Measurements from ENCODE around the gene TCFL5.

TCFL5 gene

DNA sequence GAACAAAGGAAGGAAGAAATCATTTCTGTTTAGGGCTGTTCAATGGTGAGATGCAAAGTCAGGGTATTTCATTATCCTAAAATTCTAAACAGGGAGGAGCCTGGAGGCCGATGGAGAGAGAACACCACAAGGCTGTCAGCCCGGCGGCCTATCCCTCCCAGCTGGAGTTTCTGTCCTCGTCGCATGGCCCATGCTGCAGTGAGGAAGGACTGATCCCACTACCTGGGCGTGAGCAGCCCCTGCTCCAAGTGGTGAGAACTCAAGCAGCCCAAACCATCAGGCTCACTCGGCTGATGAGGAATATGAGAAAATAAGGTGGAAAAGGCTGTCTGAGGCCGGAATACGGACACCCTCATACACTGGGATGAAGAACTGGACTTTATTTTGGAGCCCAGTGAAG lies 33.9 kb upstream of the TCFL5 start:
- no peak for DNase-seq

DNA sequence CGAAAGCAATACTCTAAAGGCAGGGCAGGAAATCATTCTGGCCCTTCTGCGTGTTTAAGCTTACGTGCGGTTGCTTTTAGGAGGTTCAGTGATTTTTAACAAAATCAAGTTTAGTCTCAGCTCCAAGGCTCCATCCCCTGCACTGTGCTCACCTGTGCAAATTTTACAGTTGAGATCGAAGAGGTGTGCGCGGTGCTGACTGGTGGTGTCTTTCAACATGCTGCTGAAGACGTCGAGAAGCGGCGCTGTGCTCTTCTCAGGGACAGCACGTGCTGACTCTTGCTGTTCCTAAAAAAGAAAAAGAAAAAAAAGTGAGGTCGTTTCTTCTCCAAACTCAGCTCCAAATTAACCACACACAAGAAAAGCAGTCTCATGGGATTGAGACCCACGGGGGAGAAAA lies 32.6 kb upstream of the TCFL5 start:
- no peak for DNase-seq

DNA sequence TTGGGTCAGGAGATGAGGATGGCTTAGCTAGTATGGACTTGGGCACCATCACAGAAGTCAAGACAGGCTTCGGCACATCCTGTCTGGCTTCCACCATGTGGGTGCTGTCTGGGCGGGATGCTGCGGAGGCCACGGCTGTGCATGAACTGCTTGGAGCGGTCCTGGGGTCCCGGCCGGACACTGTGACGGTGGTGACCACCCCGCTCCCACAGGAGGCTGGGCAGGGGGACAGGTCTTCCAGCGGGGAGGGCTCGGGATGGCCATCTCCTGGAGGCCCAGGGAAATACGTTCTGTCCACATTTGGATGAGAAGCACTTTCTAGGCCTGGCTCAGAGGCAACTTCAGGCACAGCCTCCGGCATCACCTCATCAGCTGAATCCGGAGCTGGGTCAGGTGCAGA lies 32.1 kb upstream of the TCFL5 start:
- no peak for DNase-seq

DNA sequence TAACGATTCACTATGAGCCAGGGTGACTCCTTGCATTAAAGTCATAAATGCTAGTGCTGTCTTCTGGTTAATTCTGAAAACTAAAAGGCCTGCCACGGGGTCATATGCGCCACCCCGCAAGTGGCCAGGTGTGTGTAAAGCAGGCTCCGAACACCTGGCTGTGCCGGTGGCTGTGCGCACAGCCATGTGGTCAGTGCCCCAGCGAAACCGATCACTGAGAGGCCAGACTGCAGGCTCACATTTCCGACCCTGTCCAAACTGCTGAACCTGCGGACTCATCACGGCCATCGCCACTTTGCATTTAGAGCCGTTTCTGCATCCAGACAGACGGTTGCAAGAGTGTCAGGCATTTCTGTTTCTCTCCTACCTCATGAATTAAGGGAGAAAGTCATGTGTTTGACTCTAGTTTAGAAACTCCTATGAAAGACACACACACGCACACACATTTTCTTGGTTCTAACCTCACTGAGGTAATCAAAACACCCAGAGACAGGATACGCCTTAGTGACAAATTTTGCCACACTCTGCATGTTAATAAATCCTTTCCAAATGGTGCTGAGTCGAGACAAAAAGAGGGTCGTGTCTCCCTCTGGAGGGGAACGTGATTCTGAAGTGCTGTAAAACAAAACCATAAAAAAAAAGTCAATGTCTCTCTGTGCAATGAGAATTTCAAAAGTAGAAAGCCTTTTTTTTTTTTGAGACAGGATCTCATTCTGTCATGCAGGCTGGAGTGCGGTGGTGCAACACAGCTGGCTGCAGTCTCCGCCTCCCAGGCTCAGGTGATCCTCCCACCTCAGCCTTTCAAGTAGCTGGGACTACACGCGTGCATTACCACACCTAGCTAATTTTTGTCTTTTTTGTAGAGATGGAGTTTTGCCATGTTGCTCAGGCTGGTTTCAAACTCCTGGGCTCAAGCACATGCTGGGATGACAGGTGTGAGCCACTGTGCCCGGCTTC lies 31.0 kb upstream of the TCFL5 start:
- DNase-seq, result no peak

DNA sequence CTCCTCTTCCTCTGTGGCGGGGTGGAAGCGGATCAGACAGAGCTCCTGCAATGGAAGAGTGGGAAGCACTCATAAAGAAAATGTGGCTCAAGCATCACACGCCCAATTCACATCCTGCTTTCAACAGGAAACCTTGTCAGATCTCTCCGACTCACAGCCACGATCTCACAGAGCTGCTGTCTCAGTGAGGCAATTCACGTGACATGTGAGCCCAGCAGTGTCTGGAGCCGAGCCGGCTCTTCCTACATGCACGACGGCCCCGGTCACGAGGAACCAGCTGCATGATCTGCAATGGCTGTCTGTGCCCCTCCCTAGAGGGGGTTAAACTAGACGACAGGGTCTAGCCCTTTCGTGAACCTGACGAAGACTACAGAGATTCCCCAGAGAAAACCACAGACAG lies 29.5 kb upstream of the TCFL5 start:
- DNase-seq, result no peak

DNA sequence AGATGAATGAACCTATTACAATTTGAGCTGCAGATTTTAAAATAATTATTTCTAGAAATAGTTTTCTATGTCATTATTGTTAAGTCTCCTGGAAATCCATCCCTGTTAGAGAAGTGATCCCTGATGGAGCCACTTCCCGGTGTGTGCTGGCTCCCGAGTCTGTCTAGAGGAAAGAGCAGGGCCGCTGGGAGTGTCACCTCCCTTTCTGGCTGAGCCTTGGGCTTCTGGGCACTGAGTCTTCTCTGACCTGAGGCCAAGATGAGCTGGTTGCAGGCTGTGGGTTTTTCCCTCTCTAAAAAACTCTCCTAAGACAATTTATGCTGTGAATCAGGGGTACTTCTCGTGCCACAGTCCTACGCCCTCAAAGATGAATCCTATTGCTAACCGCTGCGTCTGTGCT lies 28.8 kb upstream of the TCFL5 start:
- DNase-seq, result no peak

DNA sequence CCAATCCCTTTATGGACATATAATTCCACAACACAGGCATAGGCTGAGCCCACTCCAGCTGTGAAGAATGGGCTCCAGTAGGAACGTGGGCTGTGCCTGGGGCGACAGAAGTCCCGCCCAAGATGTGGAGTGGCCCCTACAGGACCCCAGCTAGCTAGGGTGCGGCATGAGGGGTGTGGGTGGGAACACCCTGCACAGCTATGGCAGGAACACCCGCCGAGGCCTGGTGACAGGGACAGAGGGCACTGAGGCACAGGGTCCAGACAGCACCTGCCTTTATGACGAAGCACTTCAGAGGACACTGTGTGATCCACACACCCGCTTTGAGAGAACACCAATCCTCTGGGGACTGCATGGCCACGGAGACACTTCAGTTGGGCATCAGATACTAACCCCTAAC lies 28.2 kb upstream of the TCFL5 start:
- no peak for DNase-seq

DNA sequence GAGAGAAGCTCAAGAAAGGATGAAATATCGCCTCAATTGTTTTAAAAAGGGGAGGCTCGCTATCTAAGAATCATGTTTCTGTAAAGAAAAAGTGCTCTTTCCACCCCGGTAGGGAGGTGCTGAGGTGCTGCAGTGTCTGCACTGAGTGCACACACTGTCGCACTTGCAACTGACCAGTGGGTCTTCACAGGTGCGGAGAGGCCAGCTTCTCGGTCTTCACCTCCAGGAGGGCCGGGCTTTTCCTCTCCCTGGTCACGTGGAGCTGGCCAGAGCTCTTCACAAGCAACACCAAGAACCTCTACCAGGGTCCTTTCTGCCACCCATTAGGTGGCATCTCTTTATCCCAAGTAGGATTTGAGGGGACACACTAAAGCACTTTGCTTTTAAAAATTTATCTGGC lies 27.8 kb upstream of the TCFL5 start:
- DNase-seq, result no peak

DNA sequence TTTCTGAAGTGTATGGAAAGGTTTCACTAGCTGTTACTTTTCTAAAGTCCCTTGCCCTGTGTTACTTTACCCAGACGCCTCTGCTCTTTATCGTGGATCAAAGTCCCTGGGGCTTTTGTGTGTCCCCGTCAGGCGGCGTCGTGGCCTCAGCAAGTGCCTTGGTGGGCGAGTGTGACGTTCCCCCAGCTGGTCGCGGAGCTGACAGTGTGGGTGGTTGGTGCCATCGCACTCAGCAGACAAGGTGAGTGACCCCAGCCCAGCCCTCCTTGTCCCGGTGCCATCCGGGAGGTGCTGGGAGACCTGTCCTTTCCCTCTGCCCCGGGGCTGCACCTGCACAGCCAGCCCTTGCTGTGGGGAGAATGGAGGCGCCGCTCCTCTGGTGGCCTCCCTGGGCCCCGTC lies 27.3 kb upstream of the TCFL5 start:
- DNase-seq, result no peak

DNA sequence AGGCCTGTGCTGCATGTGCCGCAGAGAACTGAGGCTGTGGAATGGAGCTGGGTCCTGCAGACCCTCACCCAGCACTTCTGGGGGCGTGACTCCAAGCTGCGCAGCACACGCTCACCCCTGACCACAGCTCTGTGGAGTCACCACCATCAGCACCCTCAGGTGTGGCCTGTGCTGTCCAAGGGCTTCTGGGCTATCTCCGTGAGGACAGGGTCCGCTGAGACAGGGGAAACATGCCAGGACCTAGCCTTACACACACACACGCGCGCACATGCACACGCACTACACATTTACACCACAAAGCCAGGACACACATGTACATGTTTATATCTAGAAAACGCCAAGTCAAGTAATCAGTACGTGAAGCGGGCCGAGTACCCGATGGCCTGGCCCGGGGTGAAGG lies 26.8 kb upstream of the TCFL5 start:
- no peak for DNase-seq

DNA sequence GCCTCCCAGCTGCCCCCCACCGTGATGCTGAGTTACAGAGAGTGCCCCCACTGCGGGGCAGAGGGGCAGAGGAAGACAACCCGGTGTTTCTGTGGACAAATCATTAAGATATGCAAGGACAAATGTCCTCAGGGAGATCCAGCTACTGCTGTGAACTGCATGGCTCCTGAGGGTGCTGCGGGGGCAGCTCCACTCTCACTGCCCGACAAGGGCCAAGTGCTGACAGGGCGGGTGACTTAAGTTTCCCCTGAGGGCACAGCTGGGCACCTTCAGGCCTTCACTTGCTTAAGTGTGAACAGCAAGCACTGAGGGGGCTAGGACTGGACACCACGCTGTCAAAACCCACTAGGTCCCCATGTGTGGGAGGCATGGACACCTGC lies 26.2 kb upstream of the TCFL5 start:
- no peak for DNase-seq

DNA sequence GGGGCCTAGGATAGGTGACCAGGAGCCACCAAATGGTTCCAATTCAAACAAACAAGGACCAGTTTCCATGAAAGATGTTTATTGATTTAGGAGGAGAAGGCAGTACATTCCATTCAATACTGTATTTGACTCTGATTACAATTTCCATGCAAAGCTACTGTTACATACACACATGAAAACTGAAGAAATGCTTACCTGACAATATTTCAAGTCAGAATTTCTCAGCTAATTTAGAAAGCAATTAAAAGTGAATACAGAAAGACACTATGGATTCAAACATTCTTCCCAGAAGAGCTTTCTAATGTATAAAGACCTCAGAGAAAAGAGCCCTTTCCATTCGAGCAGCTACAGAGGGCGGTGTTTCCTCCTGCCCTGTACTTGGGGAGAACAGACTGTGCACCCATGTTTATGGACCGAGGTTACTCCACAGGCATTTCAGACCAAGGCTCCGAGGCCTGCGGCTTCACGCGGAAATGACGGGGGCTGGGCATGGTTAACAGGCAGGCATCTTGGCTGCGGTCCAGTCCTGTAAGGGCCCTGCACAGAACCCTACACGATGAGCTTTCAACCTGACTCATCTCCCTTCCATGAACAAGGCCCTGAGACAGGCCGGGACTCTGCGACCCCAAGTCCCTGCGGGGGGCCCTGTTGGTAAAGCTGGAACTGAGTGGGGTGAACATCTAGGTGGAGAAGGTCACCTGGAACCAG lies 25.7 kb upstream of the TCFL5 start:
- DNase-seq, result no peak

DNA sequence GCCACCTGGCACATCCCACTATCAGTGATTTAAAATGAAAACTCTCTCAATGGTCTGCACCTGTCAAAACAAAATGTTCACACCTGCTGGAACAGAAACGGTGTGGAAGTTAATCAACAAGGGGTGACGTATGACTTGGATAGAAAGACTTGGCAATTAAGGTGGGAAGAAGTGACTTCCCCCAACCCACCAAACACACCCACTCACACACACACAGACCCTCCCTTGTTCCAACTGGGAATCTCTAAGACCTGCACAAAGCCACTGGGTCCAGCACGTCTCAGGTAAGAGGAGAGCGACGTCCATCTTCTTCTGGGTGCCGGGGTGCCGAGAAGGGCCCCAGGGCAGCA lies 25.1 kb upstream of the TCFL5 start:
- no peak for DNase-seq

DNA sequence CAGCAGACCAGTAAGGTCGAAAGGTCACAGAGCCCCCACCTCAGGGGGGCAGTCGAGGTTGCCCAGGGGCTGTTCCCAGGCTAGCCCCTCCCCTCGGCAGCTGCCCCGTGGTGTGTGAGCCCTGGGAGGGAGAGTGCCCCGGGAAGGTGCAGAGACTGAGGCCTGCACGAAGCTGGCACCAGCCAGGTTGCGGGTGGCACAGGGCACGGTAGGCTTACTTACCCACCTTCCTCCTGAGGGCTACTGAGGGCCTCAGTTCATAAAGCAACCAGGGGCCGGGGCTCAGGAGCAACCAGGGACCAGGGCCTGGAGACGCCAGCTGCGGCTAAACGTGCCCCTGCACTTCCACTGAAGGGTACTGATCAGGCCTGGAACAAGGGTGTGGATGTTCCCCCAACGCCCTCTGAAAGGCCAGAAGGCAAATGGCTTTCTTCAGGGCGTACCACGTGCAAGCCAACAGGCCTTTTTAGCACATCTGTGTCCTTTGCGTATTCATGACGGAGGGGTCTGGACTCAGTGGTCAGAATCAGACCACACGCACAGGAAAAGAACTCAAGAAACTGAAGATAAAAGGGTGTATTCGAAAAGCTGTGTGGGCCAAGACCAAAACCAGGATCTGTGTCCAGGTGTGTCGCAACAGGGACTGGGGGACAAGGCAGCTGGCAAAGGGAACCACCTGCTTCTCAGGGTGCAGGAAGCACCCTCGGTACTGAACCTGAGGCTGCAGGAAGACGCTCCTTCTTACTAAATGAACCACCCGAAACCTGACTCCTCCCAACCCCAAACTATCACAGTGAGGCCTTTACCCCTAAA lies 24.5 kb upstream of the TCFL5 start:
- DNase-seq, result no peak

DNA sequence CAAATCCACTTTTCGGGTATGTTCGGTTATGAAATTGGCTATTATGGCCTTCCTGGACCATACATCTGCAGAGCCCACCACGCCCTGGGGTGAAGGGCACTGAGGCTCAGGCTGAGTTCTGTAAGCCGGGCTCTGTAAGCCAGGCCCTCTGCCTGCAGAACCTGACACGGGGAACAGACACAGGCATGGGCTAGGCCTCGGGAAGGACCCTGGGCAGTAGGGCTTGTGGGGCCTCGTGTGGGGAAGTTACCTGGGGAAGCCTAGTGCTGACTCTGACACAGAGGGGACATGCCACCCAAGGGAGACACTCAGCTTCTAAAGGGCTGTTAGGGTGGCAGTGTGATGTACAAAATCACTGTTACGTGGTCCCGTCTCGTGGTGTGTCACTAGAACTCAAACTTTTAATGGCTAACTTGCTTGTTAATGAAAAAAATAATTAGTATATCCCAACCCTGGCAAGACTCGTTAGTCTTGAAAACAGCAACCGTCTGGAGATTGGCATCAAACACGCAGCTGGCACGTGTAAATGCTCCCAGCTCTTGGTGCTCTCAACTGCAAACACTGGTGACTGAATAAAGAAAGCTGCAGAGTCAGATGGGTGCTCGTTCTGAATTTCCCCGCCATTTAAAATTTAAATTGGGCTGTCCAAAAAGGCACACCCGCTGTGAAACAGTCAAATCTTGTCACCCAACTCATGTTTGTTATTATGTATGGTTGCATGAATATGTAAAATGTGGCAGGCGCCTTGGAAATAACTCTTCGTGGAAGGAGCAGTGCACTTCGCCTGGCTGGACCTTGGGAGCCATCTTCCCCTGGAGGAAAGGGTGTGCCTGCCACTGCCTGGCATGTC lies 23.6 kb upstream of the TCFL5 start:
- DNase-seq, result no peak

DNA sequence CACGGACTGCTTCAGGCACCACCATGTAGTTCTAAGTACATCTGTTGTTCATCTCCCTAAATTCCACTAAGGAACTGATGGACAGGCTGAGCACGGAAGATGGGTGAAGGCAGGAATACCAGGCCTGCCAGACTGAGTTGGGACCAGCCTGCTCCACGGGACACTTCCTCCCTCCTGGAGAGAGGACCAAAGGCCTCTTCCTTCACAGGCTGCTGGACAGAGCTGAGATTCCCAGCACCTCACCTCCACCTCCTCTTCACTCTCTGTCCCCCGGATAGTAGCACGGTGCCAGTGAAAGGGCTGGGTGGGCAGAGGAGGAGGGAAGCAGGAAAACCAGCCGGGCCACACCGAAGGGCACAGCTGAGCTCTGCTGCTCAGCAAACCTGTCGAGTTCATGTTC lies 22.9 kb upstream of the TCFL5 start:
- DNase-seq, result no peak

DNA sequence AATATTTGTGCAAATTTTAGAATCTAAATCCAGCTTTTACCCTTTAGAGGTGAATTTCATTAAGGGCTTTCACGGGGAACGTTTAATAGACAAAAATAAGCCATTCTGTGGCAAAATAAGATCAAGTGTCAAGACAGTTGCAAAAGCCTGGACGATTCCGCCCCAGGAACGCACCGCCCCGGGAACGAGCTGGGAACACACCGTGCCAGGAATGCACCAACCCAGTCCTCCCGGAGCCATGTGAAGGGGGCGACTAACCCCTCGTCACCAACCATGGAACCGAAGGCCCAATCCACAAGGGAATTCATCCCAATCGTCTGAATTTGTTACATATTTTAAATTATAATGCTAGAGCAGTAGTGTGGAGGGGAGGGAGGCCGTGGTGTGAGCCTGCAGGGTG lies 20.8 kb upstream of the TCFL5 start:
- DNase-seq, result no peak

DNA sequence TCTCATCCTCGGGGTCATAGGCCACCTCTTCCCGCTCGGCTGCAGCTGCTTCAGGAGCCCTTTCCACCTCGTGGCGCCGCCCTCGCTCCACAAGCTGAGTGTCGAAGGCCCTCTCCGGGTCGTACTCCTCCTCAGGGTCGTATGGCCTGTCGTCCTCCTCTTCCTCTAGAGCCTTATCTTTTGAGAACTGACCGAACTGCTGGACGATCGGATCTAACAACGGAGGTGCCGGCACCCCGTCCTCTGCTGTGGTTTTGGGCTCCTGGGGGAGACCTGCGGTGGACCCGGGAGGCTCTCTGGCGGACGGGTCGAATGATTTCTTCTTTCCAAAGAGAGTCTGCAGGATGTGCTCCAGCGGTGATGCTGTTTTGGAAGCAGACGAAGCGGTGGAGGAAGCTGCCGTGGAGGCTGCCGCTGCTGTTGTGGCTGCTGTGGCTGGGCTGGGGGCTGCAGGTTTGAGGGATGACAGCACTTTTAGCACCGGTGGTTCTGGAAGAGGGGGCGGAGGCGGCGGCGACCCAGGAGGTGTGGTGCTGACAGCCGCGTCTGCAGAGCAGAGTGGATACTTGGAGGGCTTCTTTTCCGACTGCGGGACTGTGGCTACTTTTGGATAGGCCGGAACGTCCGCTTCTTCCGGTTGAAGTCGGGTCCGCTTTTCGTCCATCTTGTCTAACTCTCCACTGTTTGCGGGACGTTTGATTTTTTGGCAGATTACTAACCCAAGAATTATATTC lies 20.2 kb upstream of the TCFL5 start:
- no peak for DNase-seq

DNA sequence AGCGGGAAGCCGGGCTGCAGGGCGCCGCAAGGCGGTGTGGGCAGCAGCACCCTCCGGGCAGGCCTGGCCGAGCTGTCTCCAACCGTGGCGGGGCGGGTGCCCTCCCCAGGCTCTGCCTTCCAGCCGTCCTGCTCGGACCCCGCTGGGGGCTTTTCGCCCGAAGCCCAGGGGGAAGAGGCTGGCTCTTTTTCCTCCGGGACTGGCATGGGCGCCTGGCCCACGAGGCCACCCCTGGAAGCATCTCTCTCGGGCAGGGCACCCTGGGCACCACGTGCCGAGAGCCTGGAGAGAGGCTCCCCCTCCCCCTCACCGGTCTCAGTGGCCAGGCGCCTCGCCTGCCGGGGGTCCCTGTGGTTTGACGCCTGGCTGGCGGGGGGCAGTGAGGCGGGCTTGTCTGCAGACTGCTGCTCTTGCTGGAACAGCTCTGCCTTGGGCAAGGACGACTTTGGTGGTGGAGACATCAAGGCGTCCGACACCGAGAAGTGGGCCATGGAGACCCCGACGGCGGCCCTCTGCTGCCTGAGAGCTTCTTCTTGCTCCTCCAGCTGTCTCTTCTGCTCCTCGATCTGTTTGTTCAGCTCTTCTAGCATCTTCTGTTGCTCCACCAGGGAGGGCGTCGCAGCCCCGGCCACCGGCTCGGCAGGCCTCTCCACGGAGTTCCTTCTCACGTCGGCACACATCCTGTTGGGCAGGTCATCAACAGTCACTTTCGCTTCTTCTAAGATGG lies 19.5 kb upstream of the TCFL5 start:
- no peak for DNase-seq

DNA sequence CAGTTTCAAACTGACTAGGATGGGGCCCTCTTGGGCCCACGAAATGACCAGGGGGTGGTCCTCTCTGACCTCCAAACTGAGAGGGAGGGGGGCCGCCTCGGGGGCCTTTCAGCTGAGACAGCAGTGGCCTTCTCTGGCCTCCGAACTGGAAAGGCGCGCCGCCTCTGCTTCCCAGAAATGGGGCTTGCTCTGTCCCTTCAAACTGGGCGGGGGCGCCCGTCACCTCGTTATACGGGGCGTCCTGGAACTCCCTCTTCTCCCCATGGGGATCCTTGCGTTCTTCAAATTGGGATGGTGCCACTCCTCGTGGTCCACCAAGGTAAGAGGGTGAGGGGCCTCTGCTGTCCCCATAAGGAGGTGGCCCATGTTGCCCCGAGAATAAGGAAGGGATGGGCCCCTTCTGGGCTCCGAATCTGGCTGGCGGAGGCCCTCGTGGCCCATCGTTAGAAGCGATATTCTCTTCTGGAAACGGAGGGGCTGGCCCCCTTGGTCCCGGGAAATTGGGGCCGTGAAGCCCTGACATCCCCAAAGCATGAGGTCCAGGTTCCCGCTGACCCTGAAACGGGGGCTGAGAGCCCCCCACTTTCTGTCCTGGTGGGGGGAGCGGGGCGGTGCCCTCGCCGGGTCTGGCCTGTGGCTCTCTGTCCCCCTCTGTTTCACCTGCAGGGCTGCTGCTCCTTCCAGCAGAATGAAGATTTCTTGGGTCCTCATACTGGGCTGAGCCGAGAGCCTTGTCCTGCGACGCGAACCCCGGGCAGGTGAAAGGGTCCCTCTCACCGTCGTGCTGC lies 18.7 kb upstream of the TCFL5 start:
- no peak for DNase-seq

Measured in GOT3 (cell line).